ENCODE results near the gene AKAP6. TPM values are rescaled to one million over a fixed set of nuclear protein-coding genes. Genes with fewer than 3 reads are reported as not detected.
A peak's percentile ranks its signal among the peaks of the same experiment; 100 is the strongest.

Gene AKAP6
- total and polyA plus RNA-seq, 12 donors = 0.71 to 24.7 (median 8.1) TPM

- no peaks in the 10 kb centered on the region for H3K36me3 ChIP-seq (replicated peaks in 1 of 2)
- intact Hi-C loops (cut with DNase I) = no loop called here
- no peak for DNase-seq
- H3K27ac ChIP-seq = no peak overlapping the region
- peaks cover 0 to 8% of the 10 kb centered on the region in 2 donors for H3K4me1 ChIP-seq (replicated peaks in 1 of 2)
- no peaks in the 10 kb centered on the region for H3K9me3 ChIP-seq (replicated peaks in 1 of 3)
- 91 to 98% (median 94%) methylated on average over 3 of the region's 3 CpGs for WGBS, 4 donors
- H3K27me3 ChIP-seq = no peaks in the 10 kb centered on the region
- no peak overlapping the region for H3K4me3 ChIP-seq
- no peak for TF ChIP-seq POLR2A (IDR thresholded peaks at IDR 0.05)
- TF ChIP-seq, protein P1, sequence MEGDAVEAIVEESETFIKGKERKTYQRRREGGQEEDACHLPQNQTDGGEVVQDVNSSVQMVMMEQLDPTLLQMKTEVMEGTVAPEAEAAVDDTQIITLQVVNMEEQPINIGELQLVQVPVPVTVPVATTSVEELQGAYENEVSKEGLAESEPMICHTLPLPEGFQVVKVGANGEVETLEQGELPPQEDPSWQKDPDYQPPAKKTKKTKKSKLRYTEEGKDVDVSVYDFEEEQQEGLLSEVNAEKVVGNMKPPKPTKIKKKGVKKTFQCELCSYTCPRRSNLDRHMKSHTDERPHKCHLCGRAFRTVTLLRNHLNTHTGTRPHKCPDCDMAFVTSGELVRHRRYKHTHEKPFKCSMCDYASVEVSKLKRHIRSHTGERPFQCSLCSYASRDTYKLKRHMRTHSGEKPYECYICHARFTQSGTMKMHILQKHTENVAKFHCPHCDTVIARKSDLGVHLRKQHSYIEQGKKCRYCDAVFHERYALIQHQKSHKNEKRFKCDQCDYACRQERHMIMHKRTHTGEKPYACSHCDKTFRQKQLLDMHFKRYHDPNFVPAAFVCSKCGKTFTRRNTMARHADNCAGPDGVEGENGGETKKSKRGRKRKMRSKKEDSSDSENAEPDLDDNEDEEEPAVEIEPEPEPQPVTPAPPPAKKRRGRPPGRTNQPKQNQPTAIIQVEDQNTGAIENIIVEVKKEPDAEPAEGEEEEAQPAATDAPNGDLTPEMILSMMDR (IDR thresholded peaks at IDR 0.05) = no peak
These were observed 349.0 kb downstream of the AKAP6 start for GRCh38 chr14:32678088-32678487.

GRCh38 chr14:32679927-32680612, 351.0 kb downstream of the AKAP6 start:
- H3K27ac ChIP-seq = no peak overlapping the region
- no peaks in the 10 kb centered on the region for H3K27me3 ChIP-seq
- H3K4me1 ChIP-seq (replicated peaks in 1 of 2) = peaks cover 0 to 8% of the 10 kb centered on the region in 2 donors
- TF ChIP-seq POLR2A (IDR thresholded peaks at IDR 0.05) = no peak
- TF ChIP-seq, protein P1 (IDR thresholded peaks at IDR 0.05) = no peak
- no peak overlapping the region for H3K4me3 ChIP-seq
- DNase-seq = no peak
- no peaks in the 10 kb centered on the region for H3K36me3 ChIP-seq (replicated peaks in 1 of 2)
- 87 to 92% (median 90%) methylated on average over 2 of the region's 2 CpGs for WGBS, 4 donors
- intact Hi-C loops (cut with DNase I) = no loop called here
- no peaks in the 10 kb centered on the region for H3K9me3 ChIP-seq (replicated peaks in 1 of 3)

GRCh38 chr14:32681598-32681997, 352.5 kb downstream of the AKAP6 start:
- H3K27me3 ChIP-seq = no peaks in the 10 kb centered on the region
- TF ChIP-seq, protein P1 (IDR thresholded peaks at IDR 0.05) = no peak
- TF ChIP-seq POLR2A (IDR thresholded peaks at IDR 0.05) = no peak
- no peak overlapping the region for H3K4me3 ChIP-seq
- no peaks in the 10 kb centered on the region for H3K9me3 ChIP-seq (replicated peaks in 1 of 3)
- no peaks in the 10 kb centered on the region for H3K4me1 ChIP-seq (replicated peaks in 1 of 2)
- intact Hi-C loops (cut with DNase I) = no loop called here
- no peak for DNase-seq
- no peak overlapping the region for H3K27ac ChIP-seq
- no peaks in the 10 kb centered on the region for H3K36me3 ChIP-seq (replicated peaks in 1 of 2)

GRCh38 chr14:32682214-32682613, 353.1 kb downstream of the AKAP6 start:
- Histone ChIP-seq H3K27ac (no peak overlapping the region), H3K4me1 (replicated peaks in 1 of 2) (no peaks in the 10 kb centered on the region), H3K9me3 (replicated peaks in 1 of 3) (no peaks in the 10 kb centered on the region), H3K4me3 (no peak overlapping the region), H3K27me3 (no peaks in the 10 kb centered on the region), H3K36me3 (replicated peaks in 1 of 2) (no peaks in the 10 kb centered on the region)
- WGBS, 4 donors = 79 to 90% (median 86%) methylated on average over 3 of the region's 3 CpGs
- TF ChIP-seq POLR2A (IDR thresholded peaks at IDR 0.05) = no peak
- TF ChIP-seq, protein P1 (IDR thresholded peaks at IDR 0.05) = no peak
- intact Hi-C loops (cut with DNase I) = no loop called here
- DNase-seq = peak in 1 of 7 donors; percentile 55

Data from adrenal gland (tissue), 12 donors.